Rectal smooth muscle tissue (tissue), 1 donor: ENCODE measurements around the gene PHOX2A.

ENCODE experiments used
- H3K27ac ChIP-seq: one replicate; pipeline ENCODE4 v1.7.0; 2013; ENCODE audit warnings: low read depth, low read length, inconsistent platforms
- H3K27me3 ChIP-seq: one replicate; pipeline ENCODE4 v1.7.0; 2013; ENCODE audit warnings: low read length; ENCODE audit not compliant: control insufficient read depth, insufficient read depth
- H3K36me3 ChIP-seq: one replicate; pipeline ENCODE4 v1.7.0; 2013; ENCODE audit warnings: low read length; ENCODE audit not compliant: control insufficient read depth, insufficient read depth
- H3K4me1 ChIP-seq: one replicate; pipeline ENCODE4 v1.7.0; 2013; ENCODE audit warnings: low read length; ENCODE audit not compliant: control insufficient read depth, insufficient read depth
- H3K4me3 ChIP-seq: one replicate; pipeline ENCODE4 v1.7.0; 2013; ENCODE audit warnings: low read length
- H3K9ac ChIP-seq: one replicate; pipeline ENCODE4 v1.7.0; 2013; ENCODE audit warnings: low read length

The PHOX2A gene

DNA sequence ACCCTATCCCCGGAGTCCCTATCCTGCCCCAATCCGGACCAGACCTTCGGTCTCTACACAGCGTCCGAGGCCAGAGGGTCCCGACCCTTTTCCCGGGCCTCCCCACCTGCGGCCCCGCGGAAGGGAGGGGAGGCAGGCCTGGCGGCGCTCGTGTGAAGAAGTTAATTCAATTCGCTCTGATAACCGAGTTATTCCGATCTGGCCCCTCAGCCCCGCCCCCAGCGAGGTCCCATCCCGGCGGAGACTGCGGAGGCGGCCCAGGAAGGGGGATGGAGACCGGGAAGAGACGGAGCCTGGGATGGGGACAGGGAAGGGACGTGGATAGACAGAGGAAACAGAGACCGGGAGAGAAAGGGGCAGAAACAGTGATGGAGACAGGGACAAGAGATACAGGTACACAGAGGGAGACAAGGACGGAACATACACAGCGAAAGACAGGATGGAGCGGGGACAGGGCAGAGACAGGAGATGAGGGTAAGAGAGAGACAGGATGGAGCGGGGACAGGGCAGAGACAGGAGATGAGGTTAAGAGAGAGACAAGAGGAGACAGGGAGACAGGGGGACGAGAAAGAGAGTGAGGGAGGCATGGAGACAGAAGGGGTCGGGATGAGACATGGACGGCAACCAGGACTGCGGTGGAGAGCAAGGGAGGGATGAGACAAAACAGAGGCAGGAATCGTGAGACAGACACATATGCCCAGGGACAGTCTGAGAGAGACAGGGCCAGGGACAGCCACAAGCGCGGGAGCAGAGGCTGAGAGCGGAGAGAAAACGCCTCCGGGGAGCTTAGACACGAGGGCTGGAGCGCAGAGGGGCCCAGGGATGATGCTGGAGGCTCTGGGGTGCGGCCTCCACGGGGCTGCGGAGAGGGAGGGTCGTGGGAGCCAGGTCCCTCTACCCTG is 636 bp upstream of the PHOX2A start:
- H3K4me1 ChIP-seq: peaks cover under 1% of the 10 kb centered on the region
- H3K27me3 ChIP-seq: peaks cover 42% of the 10 kb centered on the region
- H3K36me3 ChIP-seq: no peaks in the 10 kb centered on the region
- no peak overlapping the region for H3K9ac ChIP-seq
- H3K27ac ChIP-seq: no peak overlapping the region
- no peak overlapping the region for H3K4me3 ChIP-seq

DNA sequence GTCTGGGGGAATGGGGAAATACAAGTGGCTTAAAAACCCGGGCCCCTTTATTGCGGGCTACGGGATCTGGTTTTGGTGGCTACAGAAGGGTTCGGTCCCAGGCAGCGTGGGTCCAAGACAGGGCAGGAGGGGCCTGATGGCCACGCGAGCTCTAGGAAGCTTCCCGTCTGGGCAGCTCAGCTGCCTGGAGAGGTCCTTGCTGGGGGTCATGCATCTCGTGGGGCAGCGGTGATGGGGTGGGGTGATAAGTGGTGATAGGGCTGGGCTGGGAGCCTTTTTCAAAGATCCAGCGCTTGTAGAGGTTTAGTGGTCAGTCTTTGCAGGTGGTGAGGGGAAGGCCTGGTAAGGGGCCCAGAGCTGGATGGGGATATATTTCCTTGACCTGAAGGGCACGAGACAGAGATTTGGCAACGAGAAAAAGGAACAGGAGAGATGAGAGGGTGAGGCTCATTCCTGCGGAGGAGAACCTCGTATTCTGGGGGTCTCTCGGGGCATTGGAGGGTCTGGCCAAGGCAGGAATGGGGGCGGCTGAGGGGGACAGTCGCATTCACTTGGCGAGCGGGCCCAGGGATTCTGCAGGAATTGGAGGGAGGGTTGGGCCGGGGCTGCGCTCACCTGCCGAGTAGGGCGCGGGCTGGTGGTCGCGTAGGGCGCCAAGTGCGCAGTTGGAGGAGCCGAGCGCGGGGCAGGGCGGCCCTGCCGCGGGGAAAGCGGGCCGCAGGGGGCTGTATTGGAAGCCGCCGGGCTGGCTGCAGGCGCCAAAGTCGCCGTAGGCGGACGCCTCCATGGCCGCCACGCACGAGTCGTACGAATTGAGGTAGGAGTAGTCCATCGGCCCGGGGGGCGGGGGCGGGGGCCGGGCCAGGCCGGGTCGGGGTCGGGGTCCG is 560 bp downstream of the PHOX2A start:
- Histone ChIP-seq H3K27me3 (peaks cover 44% of the 10 kb centered on the region), H3K4me1 (peaks cover 11% of the 10 kb centered on the region), H3K27ac (no peak overlapping the region), H3K9ac (no peak overlapping the region), H3K4me3 (no peak overlapping the region), H3K36me3 (no peaks in the 10 kb centered on the region)

GRCh38 chr11:72242141-72242540 is 1.8 kb downstream of the PHOX2A start:
- Histone ChIP-seq H3K36me3 (no peaks in the 10 kb centered on the region), H3K4me3 (no peak overlapping the region), H3K27ac (no peak overlapping the region), H3K9ac (no peak overlapping the region), H3K4me1 (peaks cover 18% of the 10 kb centered on the region), H3K27me3 (peaks cover 41% of the 10 kb centered on the region)

- H3K27ac ChIP-seq: no peak overlapping the region
- peaks cover 40% of the 10 kb centered on the region for H3K27me3 ChIP-seq
- H3K4me1 ChIP-seq: peaks cover 18% of the 10 kb centered on the region
- H3K36me3 ChIP-seq: peaks cover 7% of the 10 kb centered on the region
- H3K9ac ChIP-seq: no peak overlapping the region
- H3K4me3 ChIP-seq: no peak overlapping the region
These were observed 2.6 kb downstream of the PHOX2A start for GRCh38 chr11:72241291-72241781.

- Histone ChIP-seq H3K27me3 (peaks cover 37% of the 10 kb centered on the region), H3K9ac (no peak overlapping the region), H3K36me3 (peaks cover 7% of the 10 kb centered on the region), H3K4me3 (peak overlapping the region; percentile 55), H3K27ac (no peak overlapping the region), H3K4me1 (peaks cover 20% of the 10 kb centered on the region)
These were observed 3.3 kb downstream of the PHOX2A start for GRCh38 chr11:72240461-72241290.

GRCh38 chr11:72239849-72240460 is 4.0 kb downstream of the PHOX2A start:
- H3K27me3 ChIP-seq: peaks cover 30% of the 10 kb centered on the region
- peak overlapping the region; percentile 55 for H3K4me3 ChIP-seq
- H3K9ac ChIP-seq: no peak overlapping the region

GRCh38 chr11:72239313-72239848 is 4.6 kb downstream of the PHOX2A start:
- Histone ChIP-seq H3K27ac (peak overlapping the region; percentile 79), H3K4me3 (peak overlapping the region; percentile 55), H3K27me3 (peaks cover 24% of the 10 kb centered on the region), H3K9ac (no peak overlapping the region), H3K4me1 (peaks cover 20% of the 10 kb centered on the region), H3K36me3 (peaks cover 16% of the 10 kb centered on the region)

More at GRCh38 chr11:72239849-72240460, 4.0 kb downstream of the PHOX2A start:
- H3K36me3 ChIP-seq: peaks cover 11% of the 10 kb centered on the region
- H3K27ac ChIP-seq: peak overlapping the region; percentile 79
- H3K4me1 ChIP-seq: peaks cover 20% of the 10 kb centered on the region

DNA sequence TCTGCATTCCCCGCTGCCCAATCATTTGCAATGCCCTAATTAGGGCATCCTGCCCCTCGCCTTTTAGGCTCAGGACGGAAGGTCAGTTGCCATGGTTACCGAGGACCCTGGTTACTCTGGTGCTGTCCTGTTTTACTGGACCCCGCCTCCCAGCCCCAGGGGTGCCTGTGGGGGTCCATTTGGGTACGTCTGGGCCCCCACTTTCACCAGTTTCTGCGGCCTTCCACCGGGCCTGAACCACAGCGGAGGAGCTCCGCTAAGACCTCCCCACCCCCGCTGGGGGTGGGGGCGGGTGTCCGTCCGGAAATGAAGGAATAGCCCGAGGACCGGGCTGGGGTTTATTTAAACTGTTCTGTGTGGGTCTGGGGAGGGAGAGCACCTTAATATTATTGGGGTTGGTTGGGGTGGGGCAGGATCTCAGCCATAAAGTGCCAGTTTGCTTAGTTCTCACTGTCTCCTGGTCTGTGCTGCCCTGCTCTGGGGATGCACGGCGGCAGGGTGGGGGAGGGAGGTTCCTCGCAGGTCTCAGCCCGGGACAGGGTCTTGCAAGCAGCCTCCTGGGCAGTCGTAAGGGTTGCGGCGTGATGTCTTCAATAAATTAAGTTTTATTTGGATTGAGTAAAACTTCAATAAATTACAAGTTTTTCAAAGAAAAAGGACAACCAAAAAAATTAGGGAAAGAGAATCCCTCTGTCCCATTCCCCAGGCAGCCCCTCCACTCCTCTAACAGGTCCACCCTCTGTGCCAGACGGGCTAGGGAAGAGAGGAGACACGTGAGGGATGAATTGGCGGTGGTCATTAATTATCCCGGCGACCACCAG is 5.3 kb downstream of the PHOX2A start:
- H3K27ac ChIP-seq: peak overlapping the region; percentile 79
- H3K9ac ChIP-seq: no peak overlapping the region
- peaks cover 23% of the 10 kb centered on the region for H3K36me3 ChIP-seq
- H3K4me1 ChIP-seq: peaks cover 20% of the 10 kb centered on the region
- H3K4me3 ChIP-seq: no peak overlapping the region
- peaks cover 22% of the 10 kb centered on the region for H3K27me3 ChIP-seq

- Histone ChIP-seq H3K4me3 (no peak overlapping the region), H3K27ac (peak overlapping the region; percentile 79), H3K9ac (no peak overlapping the region), H3K4me1 (peaks cover 20% of the 10 kb centered on the region), H3K27me3 (peaks cover 17% of the 10 kb centered on the region), H3K36me3 (peaks cover 30% of the 10 kb centered on the region)
These were observed 5.9 kb downstream of the PHOX2A start for GRCh38 chr11:72238040-72238450.

DNA sequence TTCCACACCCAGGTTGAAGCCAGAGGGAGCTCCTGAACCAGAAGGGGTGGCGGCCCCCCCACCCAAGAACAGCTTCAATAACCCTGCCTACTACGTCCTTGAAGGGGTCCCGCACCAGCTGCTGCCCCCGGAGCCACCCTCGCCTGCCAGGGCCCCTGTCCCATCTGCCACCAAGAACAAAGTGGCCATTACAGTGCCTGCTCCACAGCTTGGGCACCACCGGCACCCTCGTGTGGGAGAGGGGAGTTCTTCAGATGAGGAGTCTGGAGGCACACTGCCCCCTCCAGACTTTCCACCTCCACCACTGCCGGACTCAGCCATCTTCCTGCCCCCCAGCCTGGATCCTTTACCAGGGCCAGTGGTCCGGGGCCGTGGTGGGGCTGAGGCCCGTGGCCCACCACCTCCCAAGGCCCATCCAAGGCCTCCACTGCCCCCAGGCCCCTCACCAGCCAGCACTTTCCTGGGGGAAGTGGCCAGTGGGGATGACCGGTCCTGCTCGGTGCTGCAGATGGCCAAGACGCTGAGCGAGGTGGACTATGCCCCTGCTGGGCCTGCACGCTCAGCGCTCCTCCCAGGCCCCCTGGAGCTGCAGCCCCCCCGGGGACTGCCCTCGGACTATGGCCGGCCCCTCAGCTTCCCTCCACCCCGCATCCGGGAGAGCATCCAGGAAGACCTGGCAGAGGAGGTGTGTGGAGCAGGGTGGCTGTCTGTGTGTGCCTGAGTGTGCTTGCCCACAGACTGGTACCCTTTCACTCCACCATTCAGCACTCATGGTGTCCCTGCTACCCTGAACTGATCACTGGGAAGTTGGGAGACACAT is 6.7 kb downstream of the PHOX2A start:
- peaks cover 17% of the 10 kb centered on the region for H3K27me3 ChIP-seq
- peaks cover 20% of the 10 kb centered on the region for H3K4me1 ChIP-seq
- peaks cover 37% of the 10 kb centered on the region for H3K36me3 ChIP-seq
- H3K9ac ChIP-seq: no peak overlapping the region
- H3K4me3 ChIP-seq: no peak overlapping the region
- H3K27ac ChIP-seq: peak overlapping the region; percentile 32
